Endometrial microvascular endothelial cells (primary cell): Measurements from ENCODE around the gene ZNF326. TPM values are rescaled to one million over a fixed set of nuclear protein-coding genes. Genes with fewer than 3 reads are reported as not detected.
"Not testable (repeated sequence)": the region's sequence is repeated elsewhere in the genome, so short reads cannot be mapped to it uniquely, and the experiment has no call there.

Source experiments
- in situ Hi-C: cut with HindIII; loops from 2 replicates; pipeline ENCODE4 v1.10.0; 2017; ENCODE audit warnings: low sequenced_read_pairs, low pct_unique_long_range_greater_than_20kb; ENCODE audit errors: inconsistent ontology term
- total RNA-seq: library from RNA; depleted of rRNA; stranded (reverse); fragments of >200 nt; gene quantifications from one replicate; pipeline ENCODE4 v1.2.3, GENCODE V29; 2015; ENCODE audit errors: inconsistent ontology term

Gene ZNF326
- total RNA-seq, 1 donor from 2014 or later, result 5.5 TPM

- in situ Hi-C loops, result no loop called here
Observed at GRCh38 chr1:89990976-89991831, 3.7 kb upstream of the ZNF326 start.

GRCh38 chr1:89993541-89993940 lies 1.4 kb upstream of the ZNF326 start:
- in situ Hi-C loops, result no loop called here

GRCh38 chr1:89994231-89994804 lies 592 bp upstream of the ZNF326 start:
- in situ Hi-C loops, result no loop called here

- in situ Hi-C loops, result no loop called here
Observed at GRCh38 chr1:89995598-89996449, 914 bp downstream of the ZNF326 start.

GRCh38 chr1:89996450-89997110 lies 1.7 kb downstream of the ZNF326 start:
- in situ Hi-C loops, result no loop called here

- in situ Hi-C loops, result not testable (repeated sequence)
Observed at GRCh38 chr1:89997152-89997551, 2.2 kb downstream of the ZNF326 start.

GRCh38 chr1:89998306-89998705 lies 3.4 kb downstream of the ZNF326 start:
- in situ Hi-C loops, result no loop called here

GRCh38 chr1:89999208-89999607 lies 4.3 kb downstream of the ZNF326 start:
- in situ Hi-C loops, result no loop called here

GRCh38 chr1:89999628-90000027 lies 4.7 kb downstream of the ZNF326 start:
- in situ Hi-C loops, result no loop called here

- in situ Hi-C loops, result no loop called here
Observed at GRCh38 chr1:90000934-90001676, 6.2 kb downstream of the ZNF326 start.

GRCh38 chr1:90007979-90008404 lies 13.1 kb downstream of the ZNF326 start:
- in situ Hi-C loops, result no loop called here

GRCh38 chr1:90012300-90012699 lies 17.4 kb downstream of the ZNF326 start:
- in situ Hi-C loops, result no loop called here

GRCh38 chr1:90023691-90024090 lies 28.8 kb downstream of the ZNF326 start:
- in situ Hi-C loops, result no loop called here

- in situ Hi-C loops, result no loop called here
Observed at GRCh38 chr1:90027281-90027680, 32.4 kb downstream of the ZNF326 start.

- in situ Hi-C loops, result no loop called here
Observed at GRCh38 chr1:90039652-90040051, 44.7 kb downstream of the ZNF326 start.

- in situ Hi-C loops, result no loop called here
Observed at GRCh38 chr1:90043586-90043985, 48.7 kb downstream of the ZNF326 start.

- in situ Hi-C loops, result no loop called here
Observed at GRCh38 chr1:90044346-90044745, 49.4 kb downstream of the ZNF326 start.

- in situ Hi-C loops, result no loop called here
Observed at GRCh38 chr1:90045853-90046563, 51.1 kb downstream of the ZNF326 start.
